ENCODE data around the gene OSBP2. TPM values are rescaled to one million over a fixed set of nuclear protein-coding genes. Genes with fewer than 3 reads are reported as not detected.

Gene OSBP2
- polyA plus RNA-seq, 1 donor (not counting 4 experiments of a cell fraction or from before 2014, with no cell fraction given): 3.0 TPM

GRCh38 chr22:30837531-30837930, 142.9 kb downstream of the OSBP2 start:
- peaks cover 0 to 14% of the 10 kb centered on the region in 2 experiments for H3K36me3 ChIP-seq (ENCODE audit: control insufficient read depth in 2 of 2, extremely low read depth in 1 of 2, insufficient read depth in 2 of 2, low read length in 2 of 2)
- FAIRE-seq: peak; percentile 63
- no peak overlapping the region for H2AFZ ChIP-seq (ENCODE audit: control insufficient read depth, low read length)
- no peaks in the 10 kb centered on the region for H3K79me2 ChIP-seq (ENCODE audit: control insufficient read depth, insufficient read depth, low read length)
- peak overlapping the region; percentile 57 for H3K27ac ChIP-seq (ENCODE audit: control insufficient read depth, insufficient read depth, low read length)
- dilution Hi-C loops (cut with MboI; ENCODE audit: extremely low pct_ligation_motif_present, low sequenced_read_pairs): no loop called here
- no peaks in the 10 kb centered on the region for H3K9me3 ChIP-seq (ENCODE audit: control insufficient read depth, low read depth, low read length)
- H3K27me3 ChIP-seq (ENCODE audit: control insufficient read depth, extremely low read depth, insufficient read depth, low read length): no peaks in the 10 kb centered on the region
- no peak for DNase-seq (ENCODE audit: low read depth, low spot score)
- H3K4me1 ChIP-seq (ENCODE audit: control insufficient read depth, extremely low read depth, insufficient read depth, low read length): peaks cover 44% of the 10 kb centered on the region
- H3K4me3 ChIP-seq (ENCODE audit: control insufficient read depth in 2 of 3, extremely low read depth in 1 of 3, insufficient read depth in 2 of 3, low read depth in 1 of 3, low read length in 3 of 3): no peak overlapping the region
- no peak overlapping the region for H3K9ac ChIP-seq (ENCODE audit: control insufficient read depth, extremely low read depth, insufficient read depth, low read length)
- H4K20me1 ChIP-seq (ENCODE audit: control insufficient read depth, extremely low read depth, insufficient read depth, low read length): no peaks in the 10 kb centered on the region
- H3K4me2 ChIP-seq (ENCODE audit: control insufficient read depth, extremely low read depth, insufficient read depth, low read depth, low read length): no peak overlapping the region
- H3K9me1 ChIP-seq (ENCODE audit: control insufficient read depth, extremely low read depth, insufficient read depth, low read length): no peaks in the 10 kb centered on the region
- TF ChIP-seq EZH2 (IDR thresholded peaks at IDR 0.05; ENCODE audit: low read length): no peak
- no peak for TF ChIP-seq CTCF (optimal IDR thresholded peaks at IDR 0.05 in 1 of 3, IDR thresholded peaks at IDR 0.05 in 1 of 3, conservative IDR thresholded peaks at IDR 0.05 in 1 of 3; ENCODE audit: extremely low read depth in 1 of 3, insufficient read depth in 2 of 3, low read length in 3 of 3)

GRCh38 chr22:30838111-30838510, 143.4 kb downstream of the OSBP2 start:
- H3K79me2 ChIP-seq (ENCODE audit: control insufficient read depth, insufficient read depth, low read length): no peaks in the 10 kb centered on the region
- no peak overlapping the region for H3K9ac ChIP-seq (ENCODE audit: control insufficient read depth, extremely low read depth, insufficient read depth, low read length)
- H3K36me3 ChIP-seq (ENCODE audit: control insufficient read depth in 2 of 2, extremely low read depth in 1 of 2, insufficient read depth in 2 of 2, low read length in 2 of 2): peaks cover 0 to 12% of the 10 kb centered on the region in 2 experiments
- no peak overlapping the region for H2AFZ ChIP-seq (ENCODE audit: control insufficient read depth, low read length)
- H4K20me1 ChIP-seq (ENCODE audit: control insufficient read depth, extremely low read depth, insufficient read depth, low read length): no peaks in the 10 kb centered on the region
- H3K4me1 ChIP-seq (ENCODE audit: control insufficient read depth, extremely low read depth, insufficient read depth, low read length): peaks cover 44% of the 10 kb centered on the region
- H3K4me2 ChIP-seq (ENCODE audit: control insufficient read depth, extremely low read depth, insufficient read depth, low read depth, low read length): no peak overlapping the region
- no peaks in the 10 kb centered on the region for H3K9me1 ChIP-seq (ENCODE audit: control insufficient read depth, extremely low read depth, insufficient read depth, low read length)
- dilution Hi-C loops (cut with MboI; ENCODE audit: extremely low pct_ligation_motif_present, low sequenced_read_pairs): no loop called here
- H3K4me3 ChIP-seq (ENCODE audit: control insufficient read depth in 2 of 3, extremely low read depth in 1 of 3, insufficient read depth in 2 of 3, low read depth in 1 of 3, low read length in 3 of 3): no peak overlapping the region
- peak overlapping the region; percentile 57 for H3K27ac ChIP-seq (ENCODE audit: control insufficient read depth, insufficient read depth, low read length)
- no peak for TF ChIP-seq EZH2 (IDR thresholded peaks at IDR 0.05; ENCODE audit: low read length)
- TF ChIP-seq CTCF (optimal IDR thresholded peaks at IDR 0.05 in 1 of 3, IDR thresholded peaks at IDR 0.05 in 1 of 3, conservative IDR thresholded peaks at IDR 0.05 in 1 of 3; ENCODE audit: extremely low read depth in 1 of 3, insufficient read depth in 2 of 3, low read length in 3 of 3): no peak
- no peaks in the 10 kb centered on the region for H3K9me3 ChIP-seq (ENCODE audit: control insufficient read depth, low read depth, low read length)
- FAIRE-seq: peak; percentile 61
- no peak for DNase-seq (ENCODE audit: low read depth, low spot score)
- no peaks in the 10 kb centered on the region for H3K27me3 ChIP-seq (ENCODE audit: control insufficient read depth, extremely low read depth, insufficient read depth, low read length)

Measured in keratinocyte (primary cell).